ENCODE measurements around the gene ZCWPW1. TPM values are rescaled to one million over a fixed set of nuclear protein-coding genes. Genes with fewer than 3 reads are reported as not detected.
"Not testable (repeated sequence)": the region's sequence is repeated elsewhere in the genome, so short reads cannot be mapped to it uniquely, and the experiment has no call there.

ZCWPW1 gene
- total and polyA plus RNA-seq, 10 of the 15 experiments (the other 5 are each of a cell fraction or from before 2014, with no cell fraction given) = 1.3 to 4.4 (median 3.7) TPM

- TF ChIP-seq RCOR1 (conservative IDR thresholded peaks at IDR 0.05; ENCODE audit: low read depth, low read length) = no peak
Measured at GRCh38 chr7:100449190-100449795, 20.8 kb upstream of the ZCWPW1 start (continued).

GRCh38 chr7:100447363-100447762 is 18.9 kb upstream of the ZCWPW1 start:
- H4K20me1 ChIP-seq (ENCODE audit: control insufficient read depth, insufficient read depth); SMC1A ChIA-PET (ENCODE audit: uncharacterized antibody, unreplicated experiment); H3K4me2 ChIP-seq (ENCODE audit: control insufficient read depth, insufficient read depth); FAIRE-seq; H3K9me3 ChIP-seq (replicated peaks; ENCODE audit: control insufficient read depth, insufficient read depth, low read length); H3K36me3 ChIP-seq (ENCODE audit: control insufficient read depth in 2 of 2, insufficient read depth in 2 of 2, low read length in 1 of 2); H3K9ac ChIP-seq (ENCODE audit: control insufficient read depth, insufficient read depth, low read length); H3K4me3 ChIP-seq; H3K79me2 ChIP-seq (ENCODE audit: control insufficient read depth, insufficient read depth, low read length); intact Hi-C loops (cut with micrococcal nuclease; ENCODE audit: unreplicated experiment); H3K27me3 ChIP-seq (replicated peaks in 1 of 2; ENCODE audit: control insufficient read depth in 2 of 2, insufficient read depth in 2 of 2, low read length in 1 of 2); in situ Hi-C loops (cut with MboI); H3K27ac ChIP-seq (ENCODE audit: control insufficient read depth, insufficient read depth); BruUV-seq (replicated peaks); DNase-seq (ENCODE audit: low read depth, low spot score); ATAC-seq; H2AFZ ChIP-seq (ENCODE audit: control insufficient read depth, low read depth, low read length): not testable (repeated sequence)
- WGBS (ENCODE audit: insufficient coverage, insufficient replicate concordance, low lambda C conversion rate, missing lambda C conversion rate) = 97% methylated on average over 7 of the region's 8 CpGs
- RAD21 ChIA-PET (ENCODE audit: unreplicated experiment) = interaction anchor here (0.9 kb wide), 1 partner anchor 19 kb away, joined by 3 read pairs; the partner anchor contains the start of gene ZCWPW1
- POLR2A ChIA-PET = interaction anchor here (1.7 kb wide), 1 partner anchor 18 kb away, joined by 13 read pairs; no protein-coding TSS in a partner anchor
- H3K4me1 ChIP-seq (ENCODE audit: control insufficient read depth, insufficient read depth, low read length) = peaks cover 17% of the 10 kb centered on the region
- CTCF ChIA-PET = interaction anchor here (0.7 to 1.0 kb wide), 4 partner anchors 13 to 35 kb away, joined by 3 to 6 read pairs (median 3); no protein-coding TSS in a partner anchor

- FAIRE-seq = no peak
- no peak overlapping the region for H3K4me2 ChIP-seq (ENCODE audit: control insufficient read depth, insufficient read depth)
- H3K4me1 ChIP-seq (ENCODE audit: control insufficient read depth, insufficient read depth, low read length) = peaks cover 17% of the 10 kb centered on the region
- ChIA-PET SMC1A (ENCODE audit: uncharacterized antibody, unreplicated experiment) (interaction anchor here (1.6 to 2.8 kb wide), 2 partner anchors 17 to 38 kb away, joined by 6 to 17 read pairs; partner anchors contain the start of genes MEPCE and ZCWPW1), CTCF (interaction anchor here (0.5 kb wide), 1 partner anchor 875 kb away, joined by 3 read pairs; the partner anchor contains the start of gene IFT22), POLR2A (interaction anchor here (1.7 kb wide), 1 partner anchor 17 kb away, joined by 13 read pairs; no protein-coding TSS in a partner anchor), RAD21 (ENCODE audit: unreplicated experiment) (interaction anchor here (0.7 kb wide), 1 partner anchor 269 kb away, joined by 3 read pairs; no protein-coding TSS in a partner anchor)
- no peak overlapping the region for H3K4me3 ChIP-seq
- no peaks in the 10 kb centered on the region for H3K36me3 ChIP-seq (ENCODE audit: control insufficient read depth in 2 of 2, insufficient read depth in 2 of 2, low read length in 1 of 2)
- 50% methylated on average over 2 of the region's 2 CpGs for WGBS (ENCODE audit: insufficient coverage, insufficient replicate concordance, low lambda C conversion rate, missing lambda C conversion rate)
- H4K20me1 ChIP-seq (ENCODE audit: control insufficient read depth, insufficient read depth) = no peaks in the 10 kb centered on the region
- no peaks in the 10 kb centered on the region for H3K27me3 ChIP-seq (replicated peaks in 1 of 2; ENCODE audit: control insufficient read depth in 2 of 2, insufficient read depth in 2 of 2, low read length in 1 of 2)
- in situ Hi-C loops (cut with MboI) (no loop called here), intact Hi-C loops (cut with micrococcal nuclease; ENCODE audit: unreplicated experiment) (no loop called here)
- H2AFZ ChIP-seq (ENCODE audit: control insufficient read depth, low read depth, low read length) = no peak overlapping the region
- no peaks in the 10 kb centered on the region for H3K9me3 ChIP-seq (replicated peaks; ENCODE audit: control insufficient read depth, insufficient read depth, low read length)
- no peak for ATAC-seq
- no peaks in the 10 kb centered on the region for H3K79me2 ChIP-seq (ENCODE audit: control insufficient read depth, insufficient read depth, low read length)
- no peak for DNase-seq (ENCODE audit: low read depth, low spot score)
- BruUV-seq (replicated peaks) = no TSS peak
- H3K27ac ChIP-seq (ENCODE audit: control insufficient read depth, insufficient read depth) = no peak overlapping the region
- H3K9ac ChIP-seq (ENCODE audit: control insufficient read depth, insufficient read depth, low read length) = no peak overlapping the region
- TF ChIP-seq IKZF2 (IDR thresholded peaks at IDR 0.05) = no peak
- no peak for TF ChIP-seq RCOR1 (conservative IDR thresholded peaks at IDR 0.05; ENCODE audit: low read depth, low read length)
- TF ChIP-seq RELA (IDR thresholded peaks at IDR 0.05; ENCODE audit: borderline replicate concordance, partially characterized antibody) = no peak
- no peak for TF ChIP-seq CTCF (IDR thresholded peaks at IDR 0.05 in 2 of 3, conservative IDR thresholded peaks at IDR 0.05 in 1 of 3; ENCODE audit: control insufficient read depth in 2 of 3, extremely low read depth in 1 of 3, insufficient read depth in 1 of 3, low read depth in 3 of 3, low read length in 3 of 3)
- no peak for TF ChIP-seq SMAD5 (IDR thresholded peaks at IDR 0.05; ENCODE audit: low read depth)
- no peak for TF ChIP-seq FOXK2 (IDR thresholded peaks at IDR 0.05)
- no peak for TF ChIP-seq ZNF207 (IDR thresholded peaks at IDR 0.05; ENCODE audit: borderline replicate concordance)
- no peak for TF ChIP-seq E4F1 (IDR thresholded peaks at IDR 0.05; ENCODE audit: borderline replicate concordance, partially characterized antibody)
- no peak for TF ChIP-seq SP1 (IDR thresholded peaks at IDR 0.05; ENCODE audit: low read depth, low read length)
- no peak for TF ChIP-seq EED (IDR thresholded peaks at IDR 0.05; ENCODE audit: low read depth)
Measured at GRCh38 chr7:100446040-100446439, 17.5 kb upstream of the ZCWPW1 start.
